Panc1 (cell line): ENCODE measurements around the gene CES5A. TPM values are rescaled to one million over a fixed set of nuclear protein-coding genes. Genes with fewer than 3 reads are reported as not detected.

Experiments
- ATAC-seq: fragments of 200-7000 bp; cut with Tn5 transposase; 2 replicates; pipeline ENCODE4 v1.9.1; 2020; ENCODE audit warnings: mild to moderate bottlenecking, moderate library complexity
- BruUV-seq: library from RNA; stranded (reverse); fragments of 400-500 nt; replicated peaks from 2 replicates; lab custom pipeline; 2021; lab: Mats Ljungman, UMichigan
- CTCF ChIA-PET: fragments of 300-600 bp; sonication (Branson Sonifier 250); formaldehyde crosslinking; loops from one replicate; lab custom pipeline; 2022; ENCODE audit warnings: antibody characterized with exemption; lab: Charles Lee
- POLR2A ChIA-PET: fragments of 300-600 bp; sonication (Branson Sonifier 250); formaldehyde crosslinking; loops from one replicate; lab custom pipeline; 2022; ENCODE audit warnings: antibody characterized with exemption; lab: Charles Lee
- DNase-seq: peaks from one replicate; pipeline ENCODE4 v3.0.0-alpha.2; 2010; ENCODE audit warnings: low read depth, low spot score
- H3K27ac ChIP-seq: 2 replicates; pipeline ENCODE4 v1.5.1; 2011; ENCODE audit warnings: mild to moderate bottlenecking, low read length, inconsistent platforms
- H3K27me3 ChIP-seq: fragments of 200-500 bp; sonication (Bioruptor generic); 2 replicates; pipeline ENCODE4 v1.6.0; 2014; ENCODE audit warnings: low read length, inconsistent platforms; ENCODE audit not compliant: control insufficient read depth, insufficient read depth
- H3K36me3 ChIP-seq: fragments of 200-500 bp; sonication (Bioruptor generic); 2 replicates; pipeline ENCODE4 v1.5.1; 2014; ENCODE audit warnings: inconsistent platforms, mild to moderate bottlenecking, low read length, moderate library complexity; ENCODE audit not compliant: control insufficient read depth, insufficient read depth
- H3K4me1 ChIP-seq: 2 replicates; pipeline ENCODE4 v1.5.1; 2011; ENCODE audit warnings: inconsistent platforms, mild to moderate bottlenecking, low read length, moderate library complexity; ENCODE audit not compliant: control insufficient read depth, insufficient read depth
- H3K4me3 ChIP-seq, 2 experiments: 2 replicates each; pipeline ENCODE4 v1.5.1; 2011 to 2012; ENCODE audit warnings: low read depth in 2 of 2, low read length in 2 of 2, mild to moderate bottlenecking in 2 of 2, inconsistent platforms in 1 of 2, moderate library complexity in 1 of 2
- H3K9me3 ChIP-seq: fragments of 200-500 bp; sonication (Bioruptor generic); 2 replicates; pipeline ENCODE4 v1.5.1; 2014; ENCODE audit warnings: low read depth, mild to moderate bottlenecking, inconsistent platforms, low read length, moderate library complexity; ENCODE audit not compliant: control insufficient read depth, insufficient read depth
- CTCF ChIP-seq: fragments of 450-650 bp; IDR thresholded peaks from 2 replicates; pipeline ENCODE4 v1.5.1; 2017; ENCODE audit warnings: mild to moderate bottlenecking
- POLR2AphosphoS5 ChIP-seq: IDR thresholded peaks from 2 replicates; pipeline ENCODE4 v1.6.1; 2012; ENCODE audit warnings: mild to moderate bottlenecking, low read depth, low read length, moderate library complexity
- REST ChIP-seq, 2 experiments: IDR thresholded peaks; 2 replicates each; pipeline ENCODE4 v1.6.1; 2011 to 2012; ENCODE audit warnings: low read depth in 2 of 2, control low read depth in 1 of 2, low read length in 1 of 2, mild to moderate bottlenecking in 1 of 2, moderate library complexity in 1 of 2; ENCODE audit not compliant: insufficient read depth in 1 of 2
- SIN3A ChIP-seq: IDR thresholded peaks from 2 replicates; pipeline ENCODE4 v1.6.1; 2012; ENCODE audit warnings: low read depth, mild to moderate bottlenecking, low read length, moderate library complexity, borderline replicate concordance; ENCODE audit not compliant: insufficient read depth
- TCF7L2 ChIP-seq: IDR thresholded peaks from 2 replicates; pipeline ENCODE4 v1.6.1; 2011; ENCODE audit warnings: mild to moderate bottlenecking, low read depth, low read length, inconsistent platforms
- in situ Hi-C: cut with HindIII; loops from 2 replicates; pipeline ENCODE4 v1.10.0; 2016; ENCODE audit warnings: low sequenced_read_pairs, low pct_unique_long_range_greater_than_20kb
- intact Hi-C: fragments of 100-400 bp; cut with micrococcal nuclease; formaldehyde crosslinking; loops from one replicate; pipeline ENCODE4 v1.10.0; 2022; ENCODE audit not compliant: unreplicated experiment
- total RNA-seq: library from RNA; stranded (reverse); gene quantifications from one replicate; pipeline ENCODE4 v1.2.1, GENCODE V29; 2021; ENCODE audit not compliant: unreplicated experiment

Gene CES5A
- total RNA-seq, 1 experiment from 2014 or later = not detected

- in situ Hi-C loops (loop anchor here (25.0 kb wide), 1 partner anchor 131 kb away; no protein-coding TSS in a partner anchor), intact Hi-C loops (loop anchor here (1.0 kb wide), 1 partner anchor 131 kb away; no protein-coding TSS in a partner anchor)
- H3K4me1 ChIP-seq = no peaks in the 10 kb centered on the region
- no peak for TF ChIP-seq POLR2AphosphoS5
- no peak for TF ChIP-seq SIN3A
- TF ChIP-seq TCF7L2 = no peak
- TF ChIP-seq REST (IDR thresholded peaks at IDR 0.05; ENCODE audit: insufficient read depth in 1 of 2, low read depth in 2 of 2, low read length in 1 of 2) = no peak
- peak; percentile 44 for TF ChIP-seq CTCF
- ChIA-PET POLR2A (no interaction called here), CTCF (no interaction called here)
- DNase-seq (no peak), ATAC-seq (no peak)
- H3K27me3 ChIP-seq = no peaks in the 10 kb centered on the region
- H3K36me3 ChIP-seq = no peaks in the 10 kb centered on the region
- H3K27ac ChIP-seq = no peak overlapping the region
- H3K9me3 ChIP-seq = no peaks in the 10 kb centered on the region
- BruUV-seq = no TSS peak
- no peak overlapping the region for H3K4me3 ChIP-seq
These were observed 32.1 kb downstream of the CES5A start for GRCh38 chr16:55843105-55843395.

GRCh38 chr16:55842369-55843104 lies 32.6 kb downstream of the CES5A start:
- H3K27me3 ChIP-seq = no peaks in the 10 kb centered on the region
- ATAC-seq (peak; percentile 85), DNase-seq (peak; percentile 17)
- BruUV-seq = no TSS peak
- intact Hi-C loops (loop anchor here (1.0 kb wide), 1 partner anchor 130 kb away; no protein-coding TSS in a partner anchor), in situ Hi-C loops (loop anchor here (25.0 kb wide), 1 partner anchor 130 kb away; no protein-coding TSS in a partner anchor)
- no peaks in the 10 kb centered on the region for H3K9me3 ChIP-seq
- no peaks in the 10 kb centered on the region for H3K4me1 ChIP-seq
- TF ChIP-seq CTCF (peak; percentile 77), REST (IDR thresholded peaks at IDR 0.05; ENCODE audit: insufficient read depth in 1 of 2, low read depth in 2 of 2, low read length in 1 of 2) (no peak)
- no peak overlapping the region for H3K27ac ChIP-seq
- no peaks in the 10 kb centered on the region for H3K36me3 ChIP-seq
- POLR2A ChIA-PET = interaction anchor here (0.6 kb wide), 1 partner anchor 100 kb away, joined by 3 read pairs; no protein-coding TSS in a partner anchor
- H3K4me3 ChIP-seq = no peak overlapping the region
- CTCF ChIA-PET = interaction anchor here (0.8 kb wide), 1 partner anchor 377 kb away, joined by 3 read pairs; no protein-coding TSS in a partner anchor
